ENCODE results near the gene AUTS2. TPM values are rescaled to one million over a fixed set of nuclear protein-coding genes. Genes with fewer than 3 reads are reported as not detected.

Gene AUTS2
- total RNA-seq, 2 donors from 2014 or later = 2.9 to 7.9 TPM

DNA sequence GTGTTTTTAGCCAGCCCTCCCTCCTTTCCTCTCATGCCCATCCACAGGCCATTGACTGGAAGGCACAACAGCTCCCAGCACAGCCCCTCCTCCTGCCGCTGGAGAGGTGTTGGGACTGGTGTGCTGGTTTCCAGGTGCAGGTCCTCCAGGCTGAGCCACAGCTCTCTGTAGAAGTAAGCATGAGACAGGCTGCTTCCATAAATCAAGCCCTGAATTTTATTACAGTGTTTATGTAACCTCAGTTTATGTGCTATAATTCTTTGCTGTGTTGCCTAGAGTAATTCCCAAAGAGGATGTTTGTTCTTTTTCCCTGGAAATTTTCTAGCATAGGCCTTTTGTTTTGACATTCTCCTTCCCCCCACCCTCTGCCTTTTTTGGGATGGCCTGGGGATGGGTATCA is 445.8 kb downstream of the AUTS2 start:
- Mint-ChIP-seq H3K36me3 (ENCODE audit: insufficient read depth in 2 of 2) (no peaks in the 10 kb centered on the region), H3K9me3 (no peaks in the 10 kb centered on the region), H3K27ac (no peak overlapping the region), H3K4me3 (no peak overlapping the region), H3K27me3 (ENCODE audit: low read depth) (peaks cover 7% of the 10 kb centered on the region), H3K4me1 (ENCODE audit: low read depth) (no peaks in the 10 kb centered on the region)
- ATAC-seq (replicated peaks in 1 of 2) (no peak), DNase-seq (no peak)

DNA sequence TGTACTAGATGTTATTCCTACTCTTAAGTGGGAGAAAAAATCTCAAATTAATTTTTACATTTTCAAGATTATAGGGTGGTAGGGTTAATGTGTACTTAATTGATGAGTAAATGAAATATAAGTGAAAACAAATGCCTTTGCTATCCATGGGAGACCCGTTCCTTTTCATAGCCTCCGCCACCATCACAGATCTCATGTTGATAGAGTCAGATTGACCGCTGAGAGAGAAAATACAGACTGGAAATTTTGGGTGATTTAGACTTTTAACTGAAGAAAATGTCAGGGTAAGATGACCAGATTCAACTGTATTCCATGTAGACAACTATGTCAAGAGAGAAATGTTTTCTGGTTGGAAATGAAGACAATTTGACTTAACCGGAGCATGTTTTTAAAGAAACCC is 446.2 kb downstream of the AUTS2 start:
- no peak overlapping the region for H3K4me3 Mint-ChIP-seq
- H3K27me3 Mint-ChIP-seq (ENCODE audit: low read depth) = peaks cover 6% of the 10 kb centered on the region
- no peak overlapping the region for H3K27ac Mint-ChIP-seq
- DNase-seq (no peak), ATAC-seq (replicated peaks in 1 of 2) (no peak)
- H3K9me3 Mint-ChIP-seq = no peaks in the 10 kb centered on the region
- H3K4me1 Mint-ChIP-seq (ENCODE audit: low read depth) = no peaks in the 10 kb centered on the region
- H3K36me3 Mint-ChIP-seq (ENCODE audit: insufficient read depth in 2 of 2) = no peaks in the 10 kb centered on the region

DNA sequence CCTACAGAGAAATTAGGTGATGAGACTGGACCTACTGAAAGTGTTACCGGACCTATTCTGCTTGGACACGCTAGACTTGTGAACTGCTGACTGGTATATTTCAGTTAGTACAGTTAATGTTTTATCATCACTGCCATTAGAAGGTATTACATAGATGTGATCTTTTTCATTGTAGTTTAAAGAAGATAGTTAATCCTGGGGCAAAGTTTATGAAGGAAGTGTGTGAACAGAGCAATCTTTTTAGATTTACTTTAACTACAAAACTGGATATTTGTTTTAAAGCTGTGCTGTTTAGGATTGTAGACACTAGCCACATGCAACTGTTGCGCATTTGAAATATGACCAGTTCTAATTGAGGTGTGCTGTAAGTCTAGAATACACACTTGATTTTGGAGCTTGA is 446.7 kb downstream of the AUTS2 start:
- Mint-ChIP-seq H3K4me1 (ENCODE audit: low read depth) (no peaks in the 10 kb centered on the region), H3K27me3 (ENCODE audit: low read depth) (peaks cover 2% of the 10 kb centered on the region), H3K27ac (no peak overlapping the region), H3K4me3 (no peak overlapping the region), H3K9me3 (no peaks in the 10 kb centered on the region), H3K36me3 (ENCODE audit: insufficient read depth in 2 of 2) (no peaks in the 10 kb centered on the region)
- DNase-seq (no peak), ATAC-seq (replicated peaks in 1 of 2) (no peak)

DNA sequence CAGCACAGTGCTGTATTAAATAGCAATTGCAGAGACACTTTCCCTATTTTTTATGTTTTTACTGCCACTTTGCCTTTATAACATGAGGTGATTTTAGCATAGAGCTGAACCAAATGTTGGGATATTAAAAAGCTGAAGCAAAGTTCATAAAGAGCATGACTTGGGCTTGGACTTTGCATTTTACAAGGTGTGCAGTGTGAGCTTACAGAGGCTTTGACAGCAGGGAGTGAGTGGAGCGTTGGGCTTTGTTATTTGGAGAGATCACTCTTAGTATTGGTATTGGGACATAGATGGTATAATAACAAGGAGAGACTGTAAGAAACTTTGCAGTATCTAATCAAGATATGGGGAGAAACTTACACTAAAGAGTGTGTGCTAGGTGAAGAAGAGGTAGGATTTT is 449.1 kb downstream of the AUTS2 start:
- no peaks in the 10 kb centered on the region for H3K9me3 Mint-ChIP-seq
- H3K4me1 Mint-ChIP-seq (ENCODE audit: low read depth) = no peaks in the 10 kb centered on the region
- H3K27ac Mint-ChIP-seq = no peak overlapping the region
- H3K27me3 Mint-ChIP-seq (ENCODE audit: low read depth) = no peaks in the 10 kb centered on the region
- no peak for DNase-seq
- no peak for ATAC-seq (replicated peaks in 1 of 2)
- H3K36me3 Mint-ChIP-seq (ENCODE audit: insufficient read depth in 2 of 2) = no peaks in the 10 kb centered on the region
- no peak overlapping the region for H3K4me3 Mint-ChIP-seq

DNA sequence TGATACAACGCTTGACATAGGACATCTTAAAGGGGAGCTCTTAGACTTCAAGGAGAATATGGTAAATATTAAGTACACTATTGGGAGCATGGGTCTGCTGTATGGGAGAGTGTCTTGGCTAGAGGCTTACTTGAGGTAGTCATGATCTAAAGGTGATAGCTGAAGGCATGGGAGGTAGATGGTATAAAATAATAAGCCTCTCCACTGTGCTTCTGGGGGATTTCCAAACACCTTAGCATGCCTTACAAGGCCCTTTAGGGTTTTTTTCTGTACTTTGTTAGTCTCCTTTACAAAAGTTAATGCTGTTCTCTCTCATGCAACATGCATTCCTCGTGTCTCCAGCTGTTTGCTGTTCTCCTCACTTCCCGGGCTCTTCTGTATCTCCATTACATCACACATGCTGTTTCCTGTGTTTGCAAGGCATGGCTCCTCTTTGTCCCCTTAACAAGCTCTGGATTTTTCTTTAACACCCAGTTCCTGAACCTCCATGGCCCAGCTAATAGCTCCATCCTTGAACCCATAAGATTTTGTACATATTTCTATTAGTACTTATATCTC is 449.7 kb downstream of the AUTS2 start:
- H3K4me1 Mint-ChIP-seq (ENCODE audit: low read depth) = no peaks in the 10 kb centered on the region
- H3K36me3 Mint-ChIP-seq (ENCODE audit: insufficient read depth in 2 of 2) = no peaks in the 10 kb centered on the region
- no peak overlapping the region for H3K27ac Mint-ChIP-seq
- no peaks in the 10 kb centered on the region for H3K27me3 Mint-ChIP-seq (ENCODE audit: low read depth)
- H3K9me3 Mint-ChIP-seq = no peaks in the 10 kb centered on the region
- no peak for ATAC-seq (replicated peaks in 1 of 2)
- DNase-seq = no peak
- no peak overlapping the region for H3K4me3 Mint-ChIP-seq

DNA sequence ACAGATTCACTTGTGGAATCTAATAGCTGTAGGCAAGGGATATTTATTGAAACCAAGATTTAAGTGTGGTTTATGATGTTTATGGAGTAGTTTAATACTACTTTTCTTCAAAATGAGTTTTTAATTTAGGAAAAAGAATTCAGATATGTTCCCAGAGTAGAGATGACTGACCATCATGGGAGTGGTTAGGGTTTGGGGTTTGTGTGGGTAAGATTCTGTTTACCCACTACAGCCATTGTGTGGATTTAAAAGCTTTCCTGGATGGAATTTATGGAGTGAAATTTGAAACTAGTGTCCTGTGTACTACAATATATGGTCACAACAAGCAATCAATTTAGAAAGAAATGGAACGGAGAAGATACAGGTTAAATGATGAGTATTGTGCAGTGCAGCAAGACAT is 453.5 kb downstream of the AUTS2 start:
- Mint-ChIP-seq H3K27ac (no peak overlapping the region), H3K4me1 (ENCODE audit: low read depth) (no peaks in the 10 kb centered on the region), H3K4me3 (no peak overlapping the region), H3K27me3 (ENCODE audit: low read depth) (no peaks in the 10 kb centered on the region), H3K9me3 (no peaks in the 10 kb centered on the region), H3K36me3 (ENCODE audit: insufficient read depth in 2 of 2) (no peaks in the 10 kb centered on the region)
- ATAC-seq (replicated peaks in 1 of 2) = no peak
- DNase-seq = no peak

DNA sequence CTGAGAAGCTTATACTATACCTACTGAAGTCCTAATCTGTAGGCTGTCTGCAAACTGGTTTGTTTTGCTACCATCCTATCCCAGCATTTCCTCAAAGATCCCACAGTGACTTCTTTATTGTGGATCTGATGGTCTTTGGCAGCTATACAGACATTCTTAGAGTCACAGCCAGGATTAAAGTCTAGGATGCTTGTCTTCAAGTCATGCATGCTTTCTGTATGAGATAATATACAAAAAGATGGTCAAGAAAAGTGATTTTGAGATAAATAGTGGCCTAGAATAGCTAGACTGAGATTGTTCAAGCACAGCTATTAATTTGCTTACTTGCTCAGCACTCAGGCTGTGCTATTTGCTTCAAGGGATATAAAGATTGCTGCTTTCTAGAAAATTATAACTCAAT is 454.4 kb downstream of the AUTS2 start:
- Mint-ChIP-seq H3K9me3 (no peaks in the 10 kb centered on the region), H3K27me3 (ENCODE audit: low read depth) (no peaks in the 10 kb centered on the region), H3K27ac (no peak overlapping the region), H3K36me3 (ENCODE audit: insufficient read depth in 2 of 2) (no peaks in the 10 kb centered on the region), H3K4me1 (ENCODE audit: low read depth) (no peaks in the 10 kb centered on the region), H3K4me3 (no peak overlapping the region)
- ATAC-seq (replicated peaks in 1 of 2) (no peak), DNase-seq (no peak)

DNA sequence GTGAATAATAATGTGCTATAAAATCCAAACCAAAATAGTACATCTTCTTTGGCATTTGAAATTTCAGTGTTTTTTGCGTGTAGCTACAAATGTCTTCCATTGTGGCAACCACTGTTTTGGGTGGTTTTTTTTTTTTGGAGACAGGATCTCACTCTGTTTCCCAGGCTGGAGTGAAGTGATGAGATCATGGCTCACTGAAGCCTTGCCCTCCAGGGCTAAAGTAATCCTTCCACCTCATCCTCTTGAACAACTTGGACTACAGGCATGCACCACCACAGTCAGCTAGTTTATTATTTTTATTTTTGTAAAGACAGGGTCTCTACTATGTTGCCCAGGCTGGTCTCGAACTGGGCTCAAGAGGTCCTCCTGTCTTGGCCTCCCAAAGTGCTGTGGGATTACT is 455.1 kb downstream of the AUTS2 start:
- Mint-ChIP-seq H3K27me3 (ENCODE audit: low read depth) (no peaks in the 10 kb centered on the region), H3K4me1 (ENCODE audit: low read depth) (no peaks in the 10 kb centered on the region), H3K9me3 (no peaks in the 10 kb centered on the region), H3K4me3 (no peak overlapping the region), H3K27ac (no peak overlapping the region), H3K36me3 (ENCODE audit: insufficient read depth in 2 of 2) (no peaks in the 10 kb centered on the region)
- no peak for DNase-seq
- no peak for ATAC-seq (replicated peaks in 1 of 2)

DNA sequence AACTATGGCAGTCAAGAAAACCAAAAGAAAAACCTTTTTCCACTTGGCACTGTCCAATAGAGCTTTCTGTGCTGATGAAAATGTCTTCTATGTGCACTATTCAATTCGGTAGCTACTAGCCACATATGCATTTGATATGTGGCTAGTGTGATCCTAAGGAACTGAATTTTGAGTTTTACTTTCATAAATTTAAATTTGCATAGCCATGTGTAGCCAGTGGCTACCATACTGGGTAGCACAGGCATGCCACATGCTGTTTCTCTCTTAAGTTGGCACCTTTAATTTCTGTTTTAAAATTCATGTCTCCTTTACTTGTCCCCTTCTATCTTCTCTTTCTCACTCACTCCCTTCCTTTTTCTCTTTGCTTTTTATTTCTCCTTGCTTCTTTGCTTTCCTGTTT is 455.7 kb downstream of the AUTS2 start:
- no peak for ATAC-seq (replicated peaks in 1 of 2)
- H3K4me3 Mint-ChIP-seq = no peak overlapping the region

DNA sequence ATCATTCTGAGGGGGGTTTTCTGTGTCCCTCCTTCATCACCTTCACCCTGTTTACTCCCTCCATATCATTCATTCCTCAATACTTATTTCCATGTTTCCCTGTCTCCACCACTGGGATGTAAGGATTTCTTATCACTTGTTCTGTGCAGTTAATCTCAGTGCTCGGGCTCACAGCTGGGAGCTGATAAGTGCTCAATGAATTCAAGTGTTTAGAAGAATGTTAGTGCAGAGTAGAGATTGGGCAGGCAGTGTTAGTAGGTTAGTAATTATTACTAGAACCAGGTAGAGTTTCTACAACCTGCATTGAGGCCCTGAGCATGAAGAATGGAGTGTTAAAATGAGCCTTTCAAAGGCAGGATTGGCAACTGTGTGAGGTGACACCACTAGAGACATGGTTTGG is 458.1 kb downstream of the AUTS2 start:
- no peaks in the 10 kb centered on the region for H3K27me3 Mint-ChIP-seq (ENCODE audit: low read depth)
- H3K27ac Mint-ChIP-seq = no peak overlapping the region
- DNase-seq = no peak
- no peaks in the 10 kb centered on the region for H3K9me3 Mint-ChIP-seq
- no peak for ATAC-seq (replicated peaks in 1 of 2)
- H3K4me3 Mint-ChIP-seq = no peak overlapping the region
- no peaks in the 10 kb centered on the region for H3K4me1 Mint-ChIP-seq (ENCODE audit: low read depth)
- no peaks in the 10 kb centered on the region for H3K36me3 Mint-ChIP-seq (ENCODE audit: insufficient read depth in 2 of 2)

More for the DNA sequence above, 455.7 kb downstream of the AUTS2 start:
- no peaks in the 10 kb centered on the region for H3K4me1 Mint-ChIP-seq (ENCODE audit: low read depth)
- no peak overlapping the region for H3K27ac Mint-ChIP-seq
- no peaks in the 10 kb centered on the region for H3K27me3 Mint-ChIP-seq (ENCODE audit: low read depth)
- DNase-seq = no peak
- H3K9me3 Mint-ChIP-seq = no peaks in the 10 kb centered on the region
- no peaks in the 10 kb centered on the region for H3K36me3 Mint-ChIP-seq (ENCODE audit: insufficient read depth in 2 of 2)

DNA sequence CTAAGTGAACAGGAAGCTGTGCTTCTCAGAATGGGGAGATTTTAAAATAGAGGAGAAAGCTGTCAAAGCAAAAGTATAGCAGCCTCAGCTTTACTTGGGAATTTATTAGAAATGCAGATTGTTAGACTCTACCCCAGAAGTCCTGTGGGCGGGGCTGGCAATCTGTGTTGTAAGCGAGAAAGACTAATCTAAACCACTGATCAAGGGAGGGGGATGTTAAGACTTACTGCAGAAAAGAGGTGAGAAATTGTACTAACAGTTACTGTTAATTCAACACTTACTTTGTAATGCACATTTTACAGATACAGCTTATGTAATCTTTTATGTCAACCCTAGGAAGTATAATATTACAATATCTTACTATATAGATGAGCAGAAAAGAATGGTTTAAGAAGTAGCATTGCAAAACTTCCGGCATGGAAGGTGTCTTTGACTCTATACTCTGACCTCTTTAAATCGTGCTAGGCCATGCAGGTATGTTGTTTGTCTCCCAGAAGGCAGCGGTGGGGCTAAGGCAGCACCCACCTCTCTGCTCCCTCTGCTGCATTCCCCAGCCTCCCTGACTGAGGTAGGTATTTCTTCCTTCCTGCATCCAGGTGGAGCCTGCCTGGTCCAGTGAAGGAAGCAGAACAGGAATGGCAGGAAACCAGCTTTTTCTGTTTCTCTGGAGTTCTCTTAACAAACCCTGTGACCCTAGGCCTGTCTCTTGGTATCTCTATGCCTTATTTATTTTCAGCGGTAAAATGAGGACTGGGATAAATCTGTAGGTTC is 462.2 kb downstream of the AUTS2 start:
- no peaks in the 10 kb centered on the region for H3K4me1 Mint-ChIP-seq (ENCODE audit: low read depth)
- H3K27me3 Mint-ChIP-seq (ENCODE audit: low read depth) = no peaks in the 10 kb centered on the region
- H3K4me3 Mint-ChIP-seq = peak overlapping the region in 1 of 2 donors; percentile 20
- no peak for ATAC-seq (replicated peaks in 1 of 2)
- no peak for DNase-seq
- no peak overlapping the region for H3K27ac Mint-ChIP-seq
- H3K9me3 Mint-ChIP-seq = no peaks in the 10 kb centered on the region
- no peaks in the 10 kb centered on the region for H3K36me3 Mint-ChIP-seq (ENCODE audit: insufficient read depth in 2 of 2)

DNA sequence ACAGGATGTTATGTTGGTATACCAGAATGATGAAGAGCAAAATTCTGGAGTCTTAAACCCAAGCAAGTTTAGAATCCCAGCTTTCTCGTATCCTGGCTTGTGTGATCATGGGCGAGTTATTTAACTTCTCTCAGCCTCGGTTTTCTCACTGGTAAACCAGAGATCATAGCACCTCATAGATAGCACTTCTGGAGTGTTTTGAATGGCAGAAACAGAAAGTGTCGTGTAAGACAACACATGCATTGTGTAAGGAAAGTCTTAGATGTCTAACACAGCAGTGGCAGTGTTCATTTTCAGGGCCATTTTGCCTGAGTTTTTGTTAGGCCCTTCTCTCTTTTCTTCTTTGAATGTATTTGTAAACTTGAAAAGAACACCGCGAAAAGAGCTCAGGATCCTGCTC is 465.1 kb downstream of the AUTS2 start:
- no peaks in the 10 kb centered on the region for H3K9me3 Mint-ChIP-seq
- ATAC-seq (replicated peaks in 1 of 2) = no peak
- H3K27ac Mint-ChIP-seq = no peak overlapping the region

DNA sequence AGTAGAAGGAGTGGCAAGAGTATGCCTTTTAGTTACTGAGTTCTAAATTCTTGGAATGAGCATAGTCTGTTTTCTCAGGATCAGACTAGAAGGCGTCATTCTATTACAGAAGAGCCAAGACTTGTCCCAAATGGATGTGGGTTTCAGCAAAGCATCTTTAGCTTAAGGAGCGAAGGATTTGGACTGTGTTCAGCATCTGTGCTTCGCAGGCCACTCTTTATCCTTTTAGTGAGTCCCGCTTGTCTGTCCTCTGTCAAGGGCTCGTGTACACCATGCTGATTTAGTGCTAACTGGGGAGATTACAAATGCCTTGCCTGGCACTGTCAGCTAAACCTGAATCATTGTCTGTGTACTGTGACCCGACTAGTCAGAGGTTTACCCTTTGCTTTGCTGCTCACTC is 465.7 kb downstream of the AUTS2 start:
- DNase-seq = no peak
- no peaks in the 10 kb centered on the region for H3K4me1 Mint-ChIP-seq (ENCODE audit: low read depth)

More for the DNA sequence above, 465.1 kb downstream of the AUTS2 start:
- Mint-ChIP-seq H3K4me3 (no peak overlapping the region), H3K27me3 (ENCODE audit: low read depth) (no peaks in the 10 kb centered on the region), H3K4me1 (ENCODE audit: low read depth) (no peaks in the 10 kb centered on the region), H3K36me3 (ENCODE audit: insufficient read depth in 2 of 2) (no peaks in the 10 kb centered on the region)
- no peak for DNase-seq

DNA sequence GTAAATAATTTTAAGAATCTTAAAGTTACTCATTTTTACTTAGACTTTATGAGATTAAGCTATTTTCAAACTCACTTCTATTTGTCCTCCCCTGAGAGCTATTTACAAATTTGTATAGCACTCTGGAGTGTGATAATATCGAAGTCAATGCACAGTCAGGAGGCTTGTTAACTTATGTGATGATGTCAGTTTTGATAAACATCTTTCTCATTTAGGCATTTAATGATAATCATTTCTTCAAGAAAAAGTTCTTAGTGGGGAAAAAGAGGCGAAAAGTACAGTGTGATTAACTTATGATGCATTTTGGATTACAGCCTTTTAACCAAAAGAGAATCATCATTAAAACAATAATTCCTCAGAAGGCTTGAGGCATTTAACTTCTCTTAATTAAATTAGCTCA is 468.6 kb downstream of the AUTS2 start:
- Mint-ChIP-seq H3K4me1 (ENCODE audit: low read depth) (no peaks in the 10 kb centered on the region), H3K4me3 (no peak overlapping the region), H3K36me3 (ENCODE audit: insufficient read depth in 2 of 2) (no peaks in the 10 kb centered on the region), H3K9me3 (no peaks in the 10 kb centered on the region), H3K27me3 (ENCODE audit: low read depth) (no peaks in the 10 kb centered on the region), H3K27ac (no peak overlapping the region)
- ATAC-seq (replicated peaks in 1 of 2) = no peak
- DNase-seq = no peak

More for the DNA sequence above, 465.7 kb downstream of the AUTS2 start:
- no peaks in the 10 kb centered on the region for H3K9me3 Mint-ChIP-seq
- H3K27me3 Mint-ChIP-seq (ENCODE audit: low read depth) = no peaks in the 10 kb centered on the region
- H3K4me3 Mint-ChIP-seq = no peak overlapping the region
- H3K27ac Mint-ChIP-seq = no peak overlapping the region
- no peak for ATAC-seq (replicated peaks in 1 of 2)
- no peaks in the 10 kb centered on the region for H3K36me3 Mint-ChIP-seq (ENCODE audit: insufficient read depth in 2 of 2)

Measured in activated T-cell treated with anti-CD3 and anti-CD28 coated beads, Interleukin-2, amount 50 U/mL, for 72 hours (primary cell).